ENCODE data around the gene PCNA. TPM values are rescaled to one million over a fixed set of nuclear protein-coding genes. Genes with fewer than 3 reads are reported as not detected.

PCNA gene
- 185 and 256 TPM in 2 replicates for total RNA-seq (2014; rRNA removed; shearing (Covaris generic); ENCODE audit: low replicate concordance)

GRCh38 chr20:5119435-5120184, at the start of gene PCNA:
Gene PCNA, minus strand, starts transcription at chr20:5119958. Its CDS starts 160 bp downstream, at chr20:5119798.
- Histone ChIP-seq H3K9me3 (peaks cover 1% of the 10 kb centered on the region; the same call in 1 of the 2 replicates), H3K36me3 (peaks cover 46% of the 10 kb centered on the region), H3K4me3 (peak within 1 kb of the TSS; percentile 89), H3K27me3 (no peaks in the 10 kb centered on the region)
- DNase-seq = peak; percentile 98

GRCh38 chr20:5168651-5169396, 49.1 kb upstream of the PCNA start:
- peak; percentile 40 for DNase-seq
- no peaks in the 10 kb centered on the region for H3K9me3 ChIP-seq
- H3K36me3 ChIP-seq = no peaks in the 10 kb centered on the region
- no peaks in the 10 kb centered on the region for H3K27me3 ChIP-seq
- no peak overlapping the region for H3K4me3 ChIP-seq

GRCh38 chr20:5164645-5165625, 45.2 kb upstream of the PCNA start:
- Histone ChIP-seq H3K36me3 (no peaks in the 10 kb centered on the region), H3K9me3 (no peaks in the 10 kb centered on the region; the same call in 1 of the 2 replicates), H3K4me3 (no peak overlapping the region), H3K27me3 (no peaks in the 10 kb centered on the region)
- no peak for DNase-seq

GRCh38 chr20:5161536-5162164, 41.9 kb upstream of the PCNA start:
- H3K4me3 ChIP-seq = no peak overlapping the region
- no peaks in the 10 kb centered on the region for H3K27me3 ChIP-seq
- no peaks in the 10 kb centered on the region; the same call in 1 of the 2 replicates for H3K9me3 ChIP-seq
- no peak for DNase-seq
- H3K36me3 ChIP-seq = no peaks in the 10 kb centered on the region

- no peaks in the 10 kb centered on the region for H3K36me3 ChIP-seq
- no peaks in the 10 kb centered on the region; the same call in 1 of the 2 replicates for H3K9me3 ChIP-seq
- DNase-seq = no peak
- no peaks in the 10 kb centered on the region for H3K27me3 ChIP-seq
- no peak overlapping the region for H3K4me3 ChIP-seq
Measured at GRCh38 chr20:5160882-5161281, 41.1 kb upstream of the PCNA start.

- no peak overlapping the region for H3K4me3 ChIP-seq
- H3K9me3 ChIP-seq = no peaks in the 10 kb centered on the region; the same call in 1 of the 2 replicates
- H3K36me3 ChIP-seq = no peaks in the 10 kb centered on the region
- no peaks in the 10 kb centered on the region for H3K27me3 ChIP-seq
- no peak for DNase-seq
Measured at GRCh38 chr20:5159928-5160327, 40.2 kb upstream of the PCNA start.

- Histone ChIP-seq H3K36me3 (no peaks in the 10 kb centered on the region), H3K27me3 (no peaks in the 10 kb centered on the region), H3K4me3 (no peak overlapping the region), H3K9me3 (no peaks in the 10 kb centered on the region; the same call in 1 of the 2 replicates)
- no peak for DNase-seq
Measured at GRCh38 chr20:5156675-5157448, 37.1 kb upstream of the PCNA start.

GRCh38 chr20:5155404-5155803, 35.6 kb upstream of the PCNA start:
- Histone ChIP-seq H3K4me3 (no peak overlapping the region), H3K9me3 (no peaks in the 10 kb centered on the region), H3K27me3 (no peaks in the 10 kb centered on the region), H3K36me3 (no peaks in the 10 kb centered on the region)
- DNase-seq = no peak

GRCh38 chr20:5154543-5154925, 34.8 kb upstream of the PCNA start:
- Histone ChIP-seq H3K4me3 (no peak overlapping the region), H3K9me3 (no peaks in the 10 kb centered on the region), H3K27me3 (no peaks in the 10 kb centered on the region), H3K36me3 (no peaks in the 10 kb centered on the region)
- DNase-seq = no peak

GRCh38 chr20:5153612-5154542, 34.1 kb upstream of the PCNA start:
- Histone ChIP-seq H3K36me3 (no peaks in the 10 kb centered on the region), H3K9me3 (no peaks in the 10 kb centered on the region), H3K4me3 (no peak overlapping the region), H3K27me3 (no peaks in the 10 kb centered on the region)
- DNase-seq = no peak

GRCh38 chr20:5153152-5153467, 33.4 kb upstream of the PCNA start:
- Histone ChIP-seq H3K4me3 (no peak overlapping the region), H3K27me3 (no peaks in the 10 kb centered on the region), H3K9me3 (no peaks in the 10 kb centered on the region), H3K36me3 (no peaks in the 10 kb centered on the region)
- no peak for DNase-seq

- no peaks in the 10 kb centered on the region for H3K9me3 ChIP-seq
- H3K4me3 ChIP-seq = no peak overlapping the region
- no peaks in the 10 kb centered on the region for H3K27me3 ChIP-seq
- H3K36me3 ChIP-seq = no peaks in the 10 kb centered on the region
- peak; percentile 24 for DNase-seq
Measured at GRCh38 chr20:5150226-5151076, 30.7 kb upstream of the PCNA start.

- Histone ChIP-seq H3K4me3 (no peak overlapping the region), H3K27me3 (no peaks in the 10 kb centered on the region), H3K9me3 (no peaks in the 10 kb centered on the region), H3K36me3 (no peaks in the 10 kb centered on the region)
- no peak for DNase-seq
Measured at GRCh38 chr20:5149892-5150225, 30.1 kb upstream of the PCNA start.

- no peaks in the 10 kb centered on the region for H3K9me3 ChIP-seq
- DNase-seq = no peak
- H3K36me3 ChIP-seq = no peaks in the 10 kb centered on the region; the same call in 1 of the 2 replicates
- no peak overlapping the region for H3K4me3 ChIP-seq
- no peaks in the 10 kb centered on the region for H3K27me3 ChIP-seq
Measured at GRCh38 chr20:5148581-5148980, 28.8 kb upstream of the PCNA start.

Measured in MG63 (cell line).